HK-2 (cell line): Measurements from ENCODE around the gene DRC1.
A peak's percentile ranks its signal among the peaks of the same experiment; 100 is the strongest.
"Not testable (repeated sequence)": the region's sequence is repeated elsewhere in the genome, so short reads cannot be mapped to it uniquely, and the experiment has no call there.

Experiments
- DNase-seq: peaks from one replicate; pipeline ENCODE4 v3.0.0-alpha.2; 2018; ENCODE audit not compliant: unreplicated experiment

DRC1 gene

DNA sequence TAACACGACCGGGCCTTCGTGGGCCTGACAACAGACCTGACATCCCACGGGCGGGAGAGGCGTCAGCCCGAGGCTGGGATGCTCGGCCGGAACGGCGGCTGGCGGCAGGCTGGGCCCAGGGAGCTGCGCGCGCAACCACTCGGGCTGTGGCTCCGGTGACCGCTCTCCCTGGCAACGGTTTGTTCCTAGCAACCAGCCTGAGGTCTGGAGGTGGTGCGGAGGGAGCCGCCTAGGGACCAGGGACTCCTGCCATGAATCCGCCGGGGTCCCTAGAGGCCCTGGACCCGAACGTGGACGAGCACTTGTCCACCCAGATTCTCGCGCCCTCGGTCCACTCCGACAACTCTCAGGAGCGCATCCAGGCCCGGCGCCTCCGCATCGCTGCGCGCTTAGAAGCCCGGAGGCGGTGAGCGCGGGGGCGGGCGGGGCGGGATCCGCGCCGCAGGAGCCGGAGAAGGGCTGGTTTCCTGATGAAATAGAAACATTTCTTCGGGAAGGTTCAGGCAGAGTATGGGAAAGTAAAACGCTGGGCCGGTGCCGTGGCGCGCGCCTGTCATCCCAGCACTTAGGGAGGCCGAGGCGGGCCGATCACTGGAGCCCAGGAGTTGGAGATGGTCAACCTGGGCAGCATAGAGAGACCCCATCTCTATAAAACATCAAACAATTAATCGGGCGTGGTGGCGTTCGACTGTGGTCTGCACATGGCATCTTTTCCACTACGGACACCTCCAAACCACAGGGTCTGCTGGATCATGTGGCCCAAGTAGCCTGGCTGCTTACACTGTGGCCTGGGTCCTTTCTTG lies at the start of gene DRC1:
Gene DRC1 (plus strand): TSS at position 182 of the 803 bp plus-strand sequence. CDS start 70 bp downstream, at position 252.
- peak; percentile 85 for DNase-seq

DNA sequence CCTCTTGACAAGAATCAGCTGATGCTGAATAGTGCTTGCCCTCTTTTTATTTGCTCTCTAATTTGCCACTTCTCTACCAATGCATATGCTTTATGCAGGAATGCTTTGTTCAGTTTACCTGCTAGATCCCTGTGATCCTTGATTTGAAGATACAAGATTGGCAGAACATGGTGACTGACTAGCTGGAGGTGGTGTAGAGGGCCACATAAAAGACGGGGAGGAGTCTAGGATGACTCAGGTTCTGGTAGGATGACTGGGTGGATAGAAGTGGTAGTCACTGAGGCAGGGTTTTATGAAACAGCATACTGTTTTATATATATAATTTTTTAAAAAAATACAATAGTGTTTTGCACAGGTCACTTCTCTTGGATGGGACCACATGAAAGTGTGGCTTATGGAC lies 48.8 kb upstream of the DRC1 start:
- peak; percentile 16 for DNase-seq

GRCh38 chr2:26354469-26354868 lies 47.3 kb upstream of the DRC1 start:
- DNase-seq: not testable (repeated sequence)

- peak; percentile 7 for DNase-seq
Measured at GRCh38 chr2:26355038-26355995, 46.4 kb upstream of the DRC1 start.

GRCh38 chr2:26356111-26356510 lies 45.6 kb upstream of the DRC1 start:
- no peak for DNase-seq

DNA sequence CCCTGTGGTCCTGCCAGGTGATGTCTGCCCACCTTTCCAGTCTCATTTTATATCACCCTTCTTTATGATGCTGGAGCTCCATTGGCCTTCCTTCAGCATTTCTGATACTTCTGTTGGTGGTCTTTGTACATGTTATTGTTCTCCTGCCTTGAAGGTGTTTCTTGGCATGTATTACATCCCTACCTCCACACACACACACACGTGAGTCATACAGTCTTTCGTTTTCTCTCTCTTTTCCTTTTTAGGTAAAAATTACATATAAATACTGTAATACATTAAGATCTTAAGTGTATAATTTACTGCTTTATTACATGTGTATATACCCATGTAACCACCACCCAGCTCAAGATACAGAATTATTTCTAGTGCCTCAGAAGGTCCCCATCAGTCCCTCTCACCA lies 44.9 kb upstream of the DRC1 start:
- no peak for DNase-seq

DNA sequence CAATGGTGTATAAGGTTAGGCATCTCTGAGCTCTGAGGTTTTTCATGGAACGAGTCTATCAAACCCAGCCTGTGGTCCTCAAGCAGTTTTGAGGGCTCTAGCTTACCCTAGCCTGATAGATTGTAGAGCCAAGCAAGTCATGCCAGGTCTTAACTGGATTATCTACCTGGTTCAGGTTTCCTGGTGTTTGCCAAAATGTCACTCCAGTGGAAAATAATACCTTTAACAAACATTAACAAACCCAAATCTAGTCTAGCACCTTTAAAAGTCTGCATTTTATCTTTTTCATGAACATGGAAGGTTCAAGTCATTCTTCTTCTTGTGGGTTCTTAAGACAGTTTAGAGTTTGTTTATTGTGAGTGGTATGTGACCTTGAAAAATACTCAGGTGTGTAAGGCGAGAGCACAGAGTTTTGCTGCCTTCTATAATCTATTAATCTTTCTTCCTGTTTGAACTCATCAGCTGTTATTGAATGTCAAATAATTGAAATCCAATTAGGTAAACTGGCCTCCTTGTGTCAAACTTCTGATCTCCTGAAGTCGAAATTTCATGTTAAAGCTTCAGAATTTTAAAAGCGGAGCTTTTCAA lies 41.7 kb upstream of the DRC1 start:
- DNase-seq: no peak

DNA sequence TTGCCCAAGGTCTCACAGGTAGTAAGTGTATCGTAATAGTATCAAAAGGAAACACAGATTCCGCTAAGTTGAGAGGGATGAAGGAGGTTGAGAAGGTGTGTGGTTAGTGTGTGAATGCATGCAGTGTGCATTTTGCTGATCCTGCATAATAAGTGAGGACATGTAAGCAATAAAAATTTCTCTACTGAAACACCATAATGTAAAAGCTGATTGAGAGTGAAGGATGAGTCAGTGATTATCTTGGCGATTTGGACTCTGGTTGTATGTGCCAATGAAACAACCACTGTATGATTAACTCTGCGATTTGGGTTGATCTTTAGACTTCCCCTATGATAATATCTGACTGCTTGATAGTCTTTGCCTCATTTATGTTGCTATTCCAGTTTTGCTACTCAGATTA lies 38.4 kb upstream of the DRC1 start:
- no peak for DNase-seq

DNA sequence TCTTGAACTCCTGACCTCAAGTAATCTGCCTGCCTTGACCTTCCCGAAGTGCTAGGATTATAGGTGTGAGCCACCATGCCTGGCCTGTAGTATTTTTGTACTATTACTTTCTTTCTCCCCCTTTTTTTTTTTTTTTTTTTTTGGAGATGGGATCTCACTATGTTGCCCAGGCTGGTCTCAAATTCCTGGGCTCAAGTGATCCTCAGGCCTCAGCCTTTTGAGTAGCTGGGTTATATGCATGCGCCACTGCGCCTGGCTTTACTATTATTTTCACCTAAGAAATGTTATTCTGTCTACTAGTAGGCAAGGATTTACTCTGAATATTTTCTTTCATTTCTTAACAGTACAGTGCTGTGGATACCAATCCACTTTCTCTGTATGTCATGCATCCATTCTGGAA lies 37.8 kb upstream of the DRC1 start:
- no peak for DNase-seq

GRCh38 chr2:26364669-26365068 lies 37.1 kb upstream of the DRC1 start:
- DNase-seq: no peak

- no peak for DNase-seq
Measured at GRCh38 chr2:26366957-26367356, 34.8 kb upstream of the DRC1 start.

GRCh38 chr2:26369664-26370063 lies 32.1 kb upstream of the DRC1 start:
- DNase-seq: not testable (repeated sequence)

DNA sequence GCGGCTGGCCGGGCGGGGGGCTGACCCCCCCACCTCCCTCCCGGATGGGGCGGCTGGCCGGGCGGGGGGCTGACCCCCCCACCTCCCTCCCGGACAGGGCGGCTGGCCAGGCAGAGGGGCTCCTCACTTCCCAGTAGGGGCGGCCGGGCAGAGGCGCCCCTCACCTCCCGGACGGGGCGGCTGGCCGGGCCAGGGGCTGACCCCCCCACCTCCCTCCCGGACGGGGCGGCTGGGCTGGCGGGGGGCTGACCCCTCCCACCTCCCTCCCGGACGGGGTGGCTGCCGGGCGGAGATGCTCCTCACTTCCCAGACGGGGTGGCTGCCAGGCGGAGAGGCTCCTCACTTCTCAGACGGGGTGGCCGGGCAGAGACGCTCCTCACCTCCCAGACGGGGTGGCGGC lies 30.8 kb upstream of the DRC1 start:
- not testable (repeated sequence) for DNase-seq

DNA sequence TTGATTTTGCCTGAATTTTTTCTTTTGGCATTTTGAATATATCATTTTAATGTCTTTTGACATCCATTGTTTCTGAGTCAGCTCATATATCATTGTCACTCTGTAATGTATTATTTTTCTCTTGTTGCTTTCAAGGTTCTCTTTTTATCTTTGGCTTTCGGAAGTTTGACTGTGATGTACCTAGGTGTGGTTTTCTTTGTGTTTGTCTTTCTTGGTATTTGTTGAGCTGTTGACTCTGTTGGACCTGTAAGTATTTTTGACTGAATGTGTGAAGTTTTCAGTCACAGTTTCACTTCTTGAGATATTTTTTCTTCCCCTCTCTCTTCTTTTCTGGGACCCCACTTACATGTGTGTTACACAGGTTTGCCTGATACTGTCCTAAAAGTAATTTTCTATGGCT lies 24.9 kb upstream of the DRC1 start:
- no peak for DNase-seq

DNA sequence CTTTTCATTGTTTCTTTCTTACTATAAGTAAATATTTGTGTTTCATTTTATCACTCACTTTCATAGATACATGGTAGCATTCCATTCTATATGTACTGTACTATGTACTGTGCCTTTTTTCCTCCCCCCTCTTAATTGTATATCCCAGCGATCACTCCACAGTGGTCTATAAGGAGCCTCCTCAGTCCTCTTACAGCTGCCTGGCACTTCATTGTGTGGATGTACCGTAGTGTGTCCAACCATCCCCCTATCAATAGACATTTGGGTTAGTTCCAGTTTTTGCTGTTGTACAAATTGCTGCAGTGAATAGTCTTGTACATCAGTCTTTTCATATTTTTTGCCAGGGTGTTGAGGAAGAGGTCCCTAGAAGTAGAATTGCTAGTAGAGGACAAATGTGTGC lies 21.4 kb upstream of the DRC1 start:
- no peak for DNase-seq

- DNase-seq: no peak
Measured at GRCh38 chr2:26382564-26382963, 19.2 kb upstream of the DRC1 start.

- no peak for DNase-seq
Measured at GRCh38 chr2:26384183-26384582, 17.5 kb upstream of the DRC1 start.

- DNase-seq: no peak
Measured at GRCh38 chr2:26384597-26384996, 17.1 kb upstream of the DRC1 start.

DNA sequence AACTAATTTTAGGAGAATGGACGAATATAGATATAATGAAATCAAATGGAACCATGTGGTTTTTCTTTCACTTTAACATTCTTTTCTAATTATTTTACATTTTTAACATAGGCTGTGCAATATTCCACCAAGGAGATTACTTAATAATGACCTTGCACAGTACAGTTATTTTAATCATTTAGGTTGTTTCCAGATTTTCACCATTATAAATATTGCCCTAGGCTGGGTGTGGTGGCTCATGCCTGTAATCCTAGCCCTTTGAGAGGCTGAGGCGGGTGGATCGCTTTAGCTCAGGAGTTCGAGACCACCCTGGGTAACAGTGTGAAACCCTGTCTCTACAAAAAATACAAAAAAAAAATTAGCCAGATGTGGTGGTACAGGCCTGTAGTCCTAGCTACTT lies 14.5 kb upstream of the DRC1 start:
- no peak for DNase-seq

DNA sequence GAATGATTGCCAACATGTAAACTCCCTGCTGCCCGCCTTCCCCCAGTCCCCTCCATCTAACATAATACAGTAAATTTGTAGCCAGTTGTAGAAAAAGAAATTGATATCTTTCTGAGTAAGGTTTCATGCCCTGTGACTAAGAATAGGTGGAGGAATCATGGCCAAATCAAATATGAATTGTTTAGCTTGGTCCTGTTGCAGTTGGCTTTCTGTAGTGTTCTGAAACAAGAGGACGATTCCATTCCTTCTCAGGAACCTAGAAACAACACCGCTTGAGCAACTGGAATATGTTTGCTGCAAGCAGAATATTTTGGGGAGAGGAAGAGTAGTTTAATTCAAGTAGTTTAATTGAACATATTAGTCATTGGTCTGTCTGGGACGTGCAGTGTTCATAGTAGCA lies 7.0 kb upstream of the DRC1 start:
- DNase-seq: no peak

DNA sequence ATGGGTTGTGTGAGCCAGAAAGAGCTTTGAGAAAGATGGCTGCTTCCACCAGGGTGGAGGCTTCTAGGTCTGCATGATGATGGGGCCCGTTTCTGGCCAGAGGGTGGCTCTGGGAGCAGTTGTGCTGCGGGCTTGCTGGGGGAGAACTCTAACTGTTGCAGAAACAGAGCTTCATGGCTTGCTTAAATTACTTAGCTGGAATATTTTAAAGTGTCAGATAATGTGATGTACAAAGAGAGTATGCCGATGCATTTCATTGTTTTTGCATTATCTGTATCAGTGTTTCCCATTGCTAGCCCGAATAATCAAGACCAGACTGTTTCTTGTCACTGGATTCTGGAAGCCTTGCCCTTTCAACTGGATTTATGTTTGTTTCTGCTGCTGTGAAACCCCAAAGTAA lies 6.3 kb upstream of the DRC1 start:
- DNase-seq: no peak

DNA sequence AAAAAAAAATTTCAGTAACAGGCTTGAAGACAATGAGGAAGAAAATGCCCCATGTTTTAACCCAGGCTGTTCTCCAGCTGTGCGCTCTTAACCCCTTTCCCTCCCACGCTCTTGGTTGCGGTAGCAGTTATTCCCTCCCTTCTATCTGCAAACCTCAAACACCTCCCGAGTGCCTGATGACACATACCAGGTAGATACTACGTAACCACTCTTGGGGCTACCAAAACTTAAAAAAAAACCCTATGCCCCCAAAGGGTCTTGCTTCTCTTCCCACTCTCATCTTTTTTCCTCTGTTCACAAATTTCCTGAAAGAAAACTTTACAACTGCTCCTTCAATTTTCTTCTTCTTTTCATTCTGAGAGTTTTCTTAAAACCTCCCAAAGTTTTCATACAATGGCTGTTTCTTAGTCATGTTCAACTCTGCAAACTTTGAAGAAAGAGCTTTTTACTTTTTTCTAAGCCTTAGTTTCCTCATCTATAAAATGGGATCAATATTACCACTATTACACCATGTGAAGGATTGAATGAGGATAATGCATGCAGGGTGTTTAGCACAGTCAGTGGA lies 4.9 kb upstream of the DRC1 start:
- DNase-seq: no peak
